IMR-90 (cell line): ENCODE measurements around the gene WDR37. TPM values are rescaled to one million over a fixed set of nuclear protein-coding genes. Genes with fewer than 3 reads are reported as not detected.

Experiments
- ATAC-seq: fragments of 200-7000 bp; cut with Tn5 transposase; 2 replicates; pipeline ENCODE4 v1.9.1; 2020; ENCODE audit warnings: low read depth, mild to moderate bottlenecking, moderate library complexity
- BruUV-seq: library from RNA; stranded (reverse); fragments of 400-500 nt; replicated peaks from 2 replicates; lab custom pipeline; 2021; lab: Mats Ljungman, UMichigan
- CTCF ChIA-PET: fragments of 300-600 bp; formaldehyde crosslinking; extraction: SDS; loops from one replicate; lab custom pipeline; 2021; ENCODE audit warnings: antibody characterized with exemption; lab: Yijun Ruan, JAX
- POLR2A ChIA-PET: fragments of 300-600 bp; sonication (Branson Sonifier 250); formaldehyde crosslinking; loops from one replicate; lab custom pipeline; 2022; ENCODE audit warnings: antibody characterized with exemption; ENCODE audit not compliant: unreplicated experiment; lab: Charles Lee
- DNase-seq: peaks from one replicate; pipeline ENCODE4 v3.0.0; 2013
- H2AFZ ChIP-seq: replicated peaks from 2 replicates; pipeline ENCODE3; 2013; ENCODE audit warnings: low read length, mild to moderate bottlenecking; ENCODE audit not compliant: poor library complexity
- H2AK5ac ChIP-seq: 2 replicates; pipeline ENCODE4 v1.6.1; 2013; ENCODE audit warnings: low read depth, low read length, inconsistent platforms
- H2AK9ac ChIP-seq: replicated peaks from 2 replicates; pipeline ENCODE3; 2013; ENCODE audit warnings: mild to moderate bottlenecking, low read depth, low read length, moderate library complexity; ENCODE audit not compliant: poor library complexity
- H2BK120ac ChIP-seq: 2 replicates; pipeline ENCODE4 v1.6.1; 2013; ENCODE audit warnings: low read depth, low read length, inconsistent platforms
- H2BK15ac ChIP-seq: 3 replicates; pipeline ENCODE4 v1.6.1; 2013; ENCODE audit warnings: low read depth, low read length, inconsistent platforms
- H2BK20ac ChIP-seq: 2 replicates; pipeline ENCODE4 v1.6.1; 2013; ENCODE audit warnings: low read depth, mild to moderate bottlenecking, inconsistent platforms, low read length, moderate library complexity
- H2BK5ac ChIP-seq: 2 replicates; pipeline ENCODE4 v1.6.1; 2013; ENCODE audit warnings: mild to moderate bottlenecking, low read depth, low read length, inconsistent platforms; ENCODE audit not compliant: poor library complexity, severe bottlenecking
- H3K14ac ChIP-seq: replicated peaks from 2 replicates; pipeline ENCODE4 v1.6.1; 2013; ENCODE audit warnings: low read depth, low read length, inconsistent platforms
- H3K18ac ChIP-seq: 2 replicates; pipeline ENCODE4 v1.6.1; 2013; ENCODE audit warnings: low read depth, low read length, control low read depth
- H3K23ac ChIP-seq: 2 replicates; pipeline ENCODE4 v1.6.1; 2013; ENCODE audit warnings: low read depth, low read length, inconsistent platforms
- H3K27ac ChIP-seq: 2 replicates; pipeline ENCODE4 v1.5.1; 2013; ENCODE audit warnings: mild to moderate bottlenecking, control low read depth, low read length; ENCODE audit not compliant: insufficient read depth
- H3K27me3 ChIP-seq: 2 replicates; pipeline ENCODE4 v1.6.1; 2013; ENCODE audit warnings: low read length; ENCODE audit not compliant: control insufficient read depth, insufficient read depth
- H3K36me3 ChIP-seq: 2 replicates; pipeline ENCODE4 v1.6.1; 2013; ENCODE audit warnings: low read length, mixed read lengths; ENCODE audit not compliant: control insufficient read depth, insufficient read depth
- H3K4ac ChIP-seq: 2 replicates; pipeline ENCODE4 v1.6.1; 2013; ENCODE audit warnings: low read depth, low read length, inconsistent platforms
- H3K4me1 ChIP-seq: 2 replicates; pipeline ENCODE4 v1.6.1; 2013; ENCODE audit warnings: low read length, mixed read lengths; ENCODE audit not compliant: control insufficient read depth, insufficient read depth
- H3K4me2 ChIP-seq: 2 replicates; pipeline ENCODE4 v1.6.1; 2013; ENCODE audit warnings: low read depth, mild to moderate bottlenecking, control low read depth, low read length, moderate library complexity
- H3K4me3 ChIP-seq: 2 replicates; pipeline ENCODE4 v1.5.1; 2013; ENCODE audit warnings: low read depth, mild to moderate bottlenecking, control low read depth, low read length, moderate library complexity; ENCODE audit not compliant: insufficient read depth
- H3K56ac ChIP-seq: 2 replicates; pipeline ENCODE4 v1.6.1; 2013; ENCODE audit warnings: low read length, inconsistent platforms; ENCODE audit not compliant: insufficient read depth; ENCODE audit errors: extremely low read depth
- H3K79me1 ChIP-seq, 2 experiments: 2 replicates each; pipeline ENCODE4 v1.6.1; 2013; ENCODE audit warnings: low read length in 2 of 2, inconsistent platforms in 1 of 2, low read depth in 1 of 2
- H3K9ac ChIP-seq: 2 replicates; pipeline ENCODE4 v1.6.1; 2013; ENCODE audit warnings: low read depth, low read length, control low read depth
- H3K9me1 ChIP-seq: 2 replicates; pipeline ENCODE4 v1.6.1; 2013; ENCODE audit warnings: low read length, inconsistent platforms; ENCODE audit not compliant: insufficient read depth
- H3K9me3 ChIP-seq: 2 replicates; pipeline ENCODE4 v1.6.1; 2013; ENCODE audit warnings: low read length; ENCODE audit not compliant: control insufficient read depth, insufficient read depth
- H4K20me1 ChIP-seq: 2 replicates; pipeline ENCODE4 v1.6.1; 2013; ENCODE audit warnings: low read length, inconsistent platforms; ENCODE audit not compliant: insufficient read depth
- H4K5ac ChIP-seq: 2 replicates; pipeline ENCODE4 v1.6.1; 2013; ENCODE audit warnings: mild to moderate bottlenecking, low read depth, low read length, control low read depth
- H4K8ac ChIP-seq, 2 experiments: 2 replicates each; pipeline ENCODE4 v1.6.1; 2013; ENCODE audit warnings: low read depth in 2 of 2, low read length in 2 of 2, control low read depth in 1 of 2, inconsistent platforms in 1 of 2
- H4K91ac ChIP-seq: 2 replicates; pipeline ENCODE4 v1.6.1; 2013; ENCODE audit warnings: low read depth, low read length, inconsistent platforms; ENCODE audit not compliant: insufficient read depth
- BHLHE40 ChIP-seq: fragments of 150-350 bp; IDR thresholded peaks from 2 replicates; pipeline ENCODE4 v1.6.1; 2016; ENCODE audit warnings: mild to moderate bottlenecking, low read depth, low read length
- CEBPB ChIP-seq: IDR thresholded peaks from 2 replicates; pipeline ENCODE4 v1.6.1; 2012; ENCODE audit warnings: low read depth, low read length, improper control_type of control experiment
- CHD1 ChIP-seq: IDR thresholded peaks from 2 replicates; pipeline ENCODE4 v1.6.1; 2012; ENCODE audit warnings: low read depth, low read length, improper control_type of control experiment
- CTCF ChIP-seq: conservative IDR thresholded peaks from 2 replicates; pipeline ENCODE4 v1.5.1; 2012; ENCODE audit warnings: mild to moderate bottlenecking, low read depth, low read length, improper control_type of control experiment
- FOS ChIP-seq: fragments of 150-350 bp; IDR thresholded peaks from 2 replicates; pipeline ENCODE4 v1.6.1; 2016; ENCODE audit warnings: low read depth, low read length
- MAFK ChIP-seq: IDR thresholded peaks from 2 replicates; pipeline ENCODE4 v1.6.1; 2012; ENCODE audit warnings: low read depth, low read length, improper control_type of control experiment
- MAZ ChIP-seq: IDR thresholded peaks from 2 replicates; pipeline ENCODE4 v1.6.1; 2012; ENCODE audit warnings: low read depth, mild to moderate bottlenecking, low read length, improper control_type of control experiment, moderate library complexity, borderline replicate concordance
- MXI1 ChIP-seq: IDR thresholded peaks from 2 replicates; pipeline ENCODE4 v1.6.1; 2012; ENCODE audit warnings: low read depth, mild to moderate bottlenecking, low read length, moderate library complexity, borderline replicate concordance
- NFE2L2 ChIP-seq: fragments of 150-350 bp; IDR thresholded peaks from 2 replicates; pipeline ENCODE4 v1.6.1; 2016; ENCODE audit warnings: low read depth, mild to moderate bottlenecking, low read length
- POLR2A ChIP-seq: IDR thresholded peaks from 2 replicates; pipeline ENCODE4 v1.6.1; 2012; ENCODE audit warnings: mild to moderate bottlenecking, low read depth, low read length
- RAD21 ChIP-seq: IDR thresholded peaks from 2 replicates; pipeline ENCODE4 v1.6.1; 2012; ENCODE audit warnings: low read length, improper control_type of control experiment
- RCOR1 ChIP-seq: IDR thresholded peaks from 2 replicates; pipeline ENCODE4 v1.6.1; 2012; ENCODE audit warnings: mild to moderate bottlenecking, low read length, improper control_type of control experiment; ENCODE audit not compliant: insufficient replicate concordance
- RFX5 ChIP-seq: IDR thresholded peaks from 2 replicates; pipeline ENCODE4 v1.8.0; 2012; ENCODE audit warnings: low read depth, mild to moderate bottlenecking, low read length, moderate library complexity
- WGBS, 2 experiments: methylation state at CpG; one replicate each; pipeline versions ENCODE4 v1.1.5 to v1.1.7; 2013; ENCODE audit warnings: missing lambda C conversion rate in 2 of 2; ENCODE audit not compliant: insufficient read length in 1 of 2; ENCODE audit errors: extremely low coverage in 2 of 2; 5-methylcytosine and 5-hydroxymethylcytosine counted together
- dilution Hi-C: fragments of 300-500 bp; cut with HindIII; formaldehyde crosslinking; loops from one replicate; pipeline ENCODE4 v1.14.3; 2018; ENCODE audit warnings: low sequenced_read_pairs; ENCODE audit not compliant: unreplicated experiment
- in situ Hi-C: fragments of 300-500 bp; cut with MboI; formaldehyde crosslinking; loops from 3 replicates; pipeline ENCODE4 v1.14.3; 2019; ENCODE audit warnings: low sequenced_read_pairs, inconsistent platforms, mixed read lengths
- intact Hi-C: fragments of 100-400 bp; cut with micrococcal nuclease; formaldehyde crosslinking; loops from 2 replicates; pipeline ENCODE4 v1.10.0; 2022
- polyA plus RNA-seq, 3 experiments: library from polyadenylated mRNA; depleted of rRNA; stranded (reverse); fragments of >200 nt; gene quantifications; 2 replicates each; pipeline ENCODE4 v1.2.3, GENCODE V29; 2012; ENCODE audit warnings: low replicate concordance in 1 of 3
- total RNA-seq: library from RNA; depleted of rRNA; stranded (reverse); fragments of >200 nt; gene quantifications from 2 replicates; pipeline ENCODE4 v1.2.3, GENCODE V29; 2012
- TF ChIP-seq, protein P1 (sequence below): fragments of 150-350 bp; IDR thresholded peaks from 2 replicates; pipeline ENCODE4 v1.6.1; 2016; ENCODE audit warnings: low read depth, mild to moderate bottlenecking, low read length, moderate library complexity, borderline replicate concordance

Gene WDR37
- total and polyA plus RNA-seq, 2 of the 4 experiments (the other 2 are of a cell fraction): 12.7 to 14.5 TPM

GRCh38 chr10:1048732-1049424 is 7.3 kb upstream of the WDR37 start, which contains the start of gene IDI1:
Gene IDI1 (minus strand): TSS chr10:1049119. CDS start chr10:1049003, 116 bp downstream.
- H3K18ac ChIP-seq: peak within 1 kb of the TSS; percentile 0; the same call in 1 of the 2 replicates
- peak within 1 kb of the TSS; percentile 12; the same call in 1 of the 3 replicates for H2BK15ac ChIP-seq
- peaks cover 5% of the 10 kb centered on the region; the same call in 1 of the 2 replicates for H3K9me1 ChIP-seq
- peak within 1 kb of the TSS; percentile 93 for H4K91ac ChIP-seq
- peak within 1 kb of the TSS; percentile 18; the same call in 1 of the 2 replicates for H2BK120ac ChIP-seq
- peak within 1 kb of the TSS; percentile 93 for H3K4ac ChIP-seq
- WGBS, 2 experiments: 0% methylated on average over 45 of the region's 83 CpGs; no CpG with 5 or more reads in 1 of the 2 experiments
- peaks cover 29% of the 10 kb centered on the region for H4K20me1 ChIP-seq
- BruUV-seq: no TSS peak
- POLR2A ChIA-PET: interaction anchor here (0.5 kb wide), 1 partner anchor 116 kb away, joined by 3 read pairs; no protein-coding TSS in a partner anchor
- H3K79me1 ChIP-seq: peaks cover 25 to 71% of the 10 kb centered on the region in 2 experiments
- H2BK20ac ChIP-seq: no peak within 1 kb of the TSS
- peak within 1 kb of the TSS; percentile 50 for H3K4me3 ChIP-seq
- peak within 1 kb of the TSS; percentile 99 for H3K23ac ChIP-seq
- H3K36me3 ChIP-seq: peaks cover 2% of the 10 kb centered on the region
- H3K14ac ChIP-seq: peak within 1 kb of the TSS; percentile 88
- H3K27me3 ChIP-seq: no peaks in the 10 kb centered on the region
- no peaks in the 10 kb centered on the region for H3K9me3 ChIP-seq
- peak within 1 kb of the TSS; percentile 68 for H3K27ac ChIP-seq
- H3K56ac ChIP-seq: peak within 1 kb of the TSS; percentile 58
- peak within 1 kb of the TSS; percentile 70 for H2AK5ac ChIP-seq
- H2BK5ac ChIP-seq: peak within 1 kb of the TSS; percentile 93
- peaks cover 5% of the 10 kb centered on the region for H3K4me1 ChIP-seq
- DNase-seq: peak; percentile 98
- peak within 1 kb of the TSS; percentile 100 for H2AK9ac ChIP-seq
- intact Hi-C loops (no loop called here), dilution Hi-C loops (no loop called here), in situ Hi-C loops (no loop called here)
- peak within 1 kb of the TSS; percentile 65 for H3K9ac ChIP-seq
- peak within 1 kb of the TSS; percentile 26 to 92 for H4K8ac ChIP-seq
- H4K5ac ChIP-seq: peak within 1 kb of the TSS; percentile 1
- H2AFZ ChIP-seq: peak within 1 kb of the TSS; percentile 99
- peak within 1 kb of the TSS; percentile 95 for H3K4me2 ChIP-seq
- CTCF ChIA-PET: no interaction called here
- ATAC-seq: peak; percentile 90
- TF ChIP-seq RFX5 (peak; percentile 71; the same call in 1 of the 2 replicates), POLR2A (peak; percentile 99), MAZ (peak; percentile 16; the same call in 1 of the 2 replicates), MAFK (no peak), BHLHE40 (peak; percentile 42; the same call in 1 of the 2 replicates), NFE2L2 (no peak), MXI1 (no peak), RAD21 (no peak), CEBPB (no peak), CHD1 (no peak; the same call in 1 of the 2 replicates), FOS (no peak), CTCF (no peak), RCOR1 (no peak)
- TF ChIP-seq, protein P1, sequence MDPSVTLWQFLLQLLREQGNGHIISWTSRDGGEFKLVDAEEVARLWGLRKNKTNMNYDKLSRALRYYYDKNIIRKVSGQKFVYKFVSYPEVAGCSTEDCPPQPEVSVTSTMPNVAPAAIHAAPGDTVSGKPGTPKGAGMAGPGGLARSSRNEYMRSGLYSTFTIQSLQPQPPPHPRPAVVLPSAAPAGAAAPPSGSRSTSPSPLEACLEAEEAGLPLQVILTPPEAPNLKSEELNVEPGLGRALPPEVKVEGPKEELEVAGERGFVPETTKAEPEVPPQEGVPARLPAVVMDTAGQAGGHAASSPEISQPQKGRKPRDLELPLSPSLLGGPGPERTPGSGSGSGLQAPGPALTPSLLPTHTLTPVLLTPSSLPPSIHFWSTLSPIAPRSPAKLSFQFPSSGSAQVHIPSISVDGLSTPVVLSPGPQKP: no peak
